Gastrocnemius medialis (tissue), 4 donors: ENCODE results near the gene SMIM10L2A. TPM values are rescaled to one million over a fixed set of nuclear protein-coding genes. Genes with fewer than 3 reads are reported as not detected.

Experiments
- ATAC-seq, 2 donors: fragments of 150-250 bp; one replicate each; pipeline ENCODE4 v1.9.1; 2016
- DNase-seq, 2 donors: peaks; one replicate each; pipeline ENCODE4 v3.0.0-alpha.2; 2019
- H3K27ac ChIP-seq, 4 donors: fragments of 200-600 bp; sonication (generic); 1 replicate in 1 of 4; 2 replicates in 3 of 4; pipeline ENCODE4 v1.5.1; 2016 to 2018; ENCODE audit warnings: mild to moderate bottlenecking in 2 of 4, moderate library complexity in 1 of 4
- H3K27me3 ChIP-seq, 3 donors: fragments of 200-600 bp; sonication (generic) in 2 of 3; 1 replicate in 1 of 3; 2 replicates in 2 of 3; pipeline versions ENCODE4 v1.5.1 to v1.6.0; 2016 to 2019; ENCODE audit warnings: mild to moderate bottlenecking in 1 of 3, moderate library complexity in 1 of 3
- H3K36me3 ChIP-seq, 2 donors: fragments of 200-600 bp; sonication (generic) in 1 of 2; one replicate each; pipeline ENCODE4 v1.5.1; 2017 to 2018
- H3K4me1 ChIP-seq, 2 donors: fragments of 200-600 bp; sonication (generic) in 1 of 2; one replicate each; pipeline ENCODE4 v1.5.1; 2016 to 2017; ENCODE audit warnings: mild to moderate bottlenecking in 2 of 2
- H3K4me3 ChIP-seq, 4 donors: fragments of 200-600 bp; sonication (generic) in 3 of 4; 1 replicate in 1 of 4; 2 replicates in 3 of 4; pipeline ENCODE4 v1.5.1; 2016 to 2019; ENCODE audit warnings: mild to moderate bottlenecking in 2 of 4
- H3K9me3 ChIP-seq, 3 donors: fragments of 200-600 bp; sonication (generic) in 2 of 3; 1 replicate in 1 of 3; 2 replicates in 2 of 3; pipeline ENCODE4 v1.5.1; 2016 to 2019
- CTCF ChIP-seq, 5 experiments: fragments of 450-650 bp in 3 of 5; fragments of 200-600 bp in 2 of 5; sonication (generic) in 2 of 5; IDR thresholded peaks in 4 of 5; conservative IDR thresholded peaks in 1 of 5; 1 replicate in 4 of 5; 2 replicates in 1 of 5; pipeline ENCODE4 v1.5.1; 2016 to 2019; ENCODE audit warnings: antibody characterized with exemption in 5 of 5, mild to moderate bottlenecking in 3 of 5, moderate library complexity in 3 of 5
- POLR2A ChIP-seq, 2 donors: fragments of 450-650 bp; IDR thresholded peaks; one replicate each; pipeline ENCODE4 v1.6.1; 2017; ENCODE audit warnings: antibody characterized with exemption in 2 of 2, mild to moderate bottlenecking in 2 of 2, moderate library complexity in 2 of 2
- in situ Hi-C, 4 donors: fragments of 200-750 bp; cut with MboI; loops; one replicate each; pipeline versions ENCODE4 v1.15.0 to v1.8.0; 2017; ENCODE audit warnings: low sequenced_read_pairs in 4 of 4
- intact Hi-C: fragments of 100-400 bp; cut with DNase I; formaldehyde crosslinking; loops from one replicate; pipeline ENCODE4 v1.15.1; 2023; ENCODE audit warnings: low total_unique reads
- total RNA-seq, 4 donors: library from RNA; depleted of rRNA; stranded (reverse); fragments of >200 nt; gene quantifications; one replicate each; pipeline versions ENCODE4 v1.1.0 to v1.2.3, GENCODE V29; 2016

The SMIM10L2A gene
- total RNA-seq, 4 donors from 2014 or later: 0.04 to 0.05 TPM; not detected in 2

- no peak overlapping the region for H3K27ac ChIP-seq
- no peaks in the 10 kb centered on the region for H3K36me3 ChIP-seq
- no peaks in the 10 kb centered on the region for H3K9me3 ChIP-seq
- H3K4me3 ChIP-seq: no peak overlapping the region
- no peaks in the 10 kb centered on the region for H3K4me1 ChIP-seq
- in situ Hi-C loops: no loop called here
- intact Hi-C loops: no loop called here
- ATAC-seq: no peak
- DNase-seq: no peak
- no peak for TF ChIP-seq CTCF (IDR thresholded peaks at IDR 0.05 in 4 of 5, conservative IDR thresholded peaks at IDR 0.05 in 1 of 5)
- TF ChIP-seq POLR2A (IDR thresholded peaks at IDR 0.05): no peak
- no peaks in the 10 kb centered on the region for H3K27me3 ChIP-seq
Observed at GRCh38 chrX:135384161-135384836, 37.4 kb upstream of the SMIM10L2A start.

- in situ Hi-C loops (no loop called here), intact Hi-C loops (no loop called here)
- DNase-seq (no peak), ATAC-seq (no peak)
- Histone ChIP-seq H3K4me1 (no peaks in the 10 kb centered on the region), H3K27me3 (no peaks in the 10 kb centered on the region), H3K4me3 (no peak overlapping the region), H3K9me3 (no peaks in the 10 kb centered on the region), H3K27ac (no peak overlapping the region), H3K36me3 (no peaks in the 10 kb centered on the region)
- TF ChIP-seq CTCF (IDR thresholded peaks at IDR 0.05 in 4 of 5, conservative IDR thresholded peaks at IDR 0.05 in 1 of 5): no peak
- no peak for TF ChIP-seq POLR2A (IDR thresholded peaks at IDR 0.05)
Observed at GRCh38 chrX:135388841-135389240, 32.9 kb upstream of the SMIM10L2A start.

- DNase-seq (no peak), ATAC-seq (no peak)
- Histone ChIP-seq H3K27me3 (no peaks in the 10 kb centered on the region), H3K9me3 (no peaks in the 10 kb centered on the region), H3K27ac (no peak overlapping the region), H3K4me3 (no peak overlapping the region), H3K4me1 (no peaks in the 10 kb centered on the region), H3K36me3 (no peaks in the 10 kb centered on the region)
- in situ Hi-C loops: no loop called here
- TF ChIP-seq POLR2A (IDR thresholded peaks at IDR 0.05) (no peak), CTCF (IDR thresholded peaks at IDR 0.05 in 4 of 5, conservative IDR thresholded peaks at IDR 0.05 in 1 of 5) (no peak)
- intact Hi-C loops: no loop called here
Observed at GRCh38 chrX:135389243-135389642, 32.5 kb upstream of the SMIM10L2A start.

- ATAC-seq (no peak), DNase-seq (no peak)
- no peaks in the 10 kb centered on the region for H3K9me3 ChIP-seq
- H3K36me3 ChIP-seq: no peaks in the 10 kb centered on the region
- no peaks in the 10 kb centered on the region for H3K4me1 ChIP-seq
- intact Hi-C loops: no loop called here
- H3K27ac ChIP-seq: no peak overlapping the region
- no peaks in the 10 kb centered on the region for H3K27me3 ChIP-seq
- H3K4me3 ChIP-seq: no peak overlapping the region
- TF ChIP-seq POLR2A (IDR thresholded peaks at IDR 0.05): no peak
- no peak for TF ChIP-seq CTCF (IDR thresholded peaks at IDR 0.05 in 4 of 5, conservative IDR thresholded peaks at IDR 0.05 in 1 of 5)
- in situ Hi-C loops: no loop called here
Observed at GRCh38 chrX:135389717-135390116, 32.0 kb upstream of the SMIM10L2A start.

GRCh38 chrX:135391734-135392133 is 30.0 kb upstream of the SMIM10L2A start:
- no peak overlapping the region for H3K4me3 ChIP-seq
- H3K9me3 ChIP-seq: no peaks in the 10 kb centered on the region
- H3K4me1 ChIP-seq: no peaks in the 10 kb centered on the region
- H3K27ac ChIP-seq: no peak overlapping the region
- TF ChIP-seq POLR2A (IDR thresholded peaks at IDR 0.05): no peak
- no peak for TF ChIP-seq CTCF (IDR thresholded peaks at IDR 0.05 in 4 of 5, conservative IDR thresholded peaks at IDR 0.05 in 1 of 5)
- DNase-seq: no peak
- H3K27me3 ChIP-seq: no peaks in the 10 kb centered on the region
- intact Hi-C loops: no loop called here
- in situ Hi-C loops: no loop called here
- no peaks in the 10 kb centered on the region for H3K36me3 ChIP-seq
- ATAC-seq: no peak
